Natural killer cell (primary cell): ENCODE measurements around the gene RGS8. TPM values are rescaled to one million over a fixed set of nuclear protein-coding genes. Genes with fewer than 3 reads are reported as not detected.

Experiments used
- ATAC-seq, 3 donors: fragments of 150-1000 bp in 2 of 3; fragments of 200-7000 bp in 1 of 3; cut with Tn5 transposase; 1 replicate in 1 of 3; 2 replicates in 2 of 3; pipeline ENCODE4 v1.10.0; 2021; ENCODE audit warnings: mild to moderate bottlenecking in 2 of 3, moderate library complexity in 2 of 3
- DNase-seq, 2 donors: peaks; one replicate each; pipeline versions ENCODE4 v3.0.0 to v3.0.0-alpha.2; 2013 to 2021; ENCODE audit warnings: mixed read lengths in 1 of 2
- H3K27ac ChIP-seq: one replicate; pipeline ENCODE4 v1.5.1; 2013; ENCODE audit warnings: mild to moderate bottlenecking, low read length
- H3K27me3 ChIP-seq: one replicate; pipeline ENCODE4 v1.6.1; 2013; ENCODE audit warnings: low read length; ENCODE audit not compliant: control insufficient read depth, insufficient read depth
- H3K36me3 ChIP-seq: one replicate; pipeline ENCODE4 v1.6.1; 2013; ENCODE audit warnings: low read length; ENCODE audit not compliant: control insufficient read depth, insufficient read depth
- H3K4me1 ChIP-seq: one replicate; pipeline ENCODE4 v1.6.1; 2013; ENCODE audit warnings: low read length; ENCODE audit not compliant: control insufficient read depth, insufficient read depth
- H3K4me3 ChIP-seq: one replicate; pipeline ENCODE4 v1.5.1; 2013; ENCODE audit warnings: low read length
- H3K9me3 ChIP-seq: one replicate; pipeline ENCODE4 v1.6.1; 2013; ENCODE audit warnings: low read length; ENCODE audit not compliant: control insufficient read depth, insufficient read depth
- H3K27ac Mint-ChIP-seq, 2 donors: one replicate each; pipeline ENCODE4 v1.8.0; 2022; ENCODE audit warnings: mild to moderate bottlenecking in 2 of 2, mixed read lengths in 2 of 2, moderate library complexity in 1 of 2
- H3K27me3 Mint-ChIP-seq, 2 donors: one replicate each; pipeline ENCODE4 v1.8.0; 2022; ENCODE audit warnings: low read depth in 2 of 2, mixed read lengths in 2 of 2
- H3K36me3 Mint-ChIP-seq: one replicate; pipeline ENCODE4 v1.8.0; 2022; ENCODE audit warnings: mixed read lengths
- H3K4me1 Mint-ChIP-seq, 2 donors: one replicate each; pipeline ENCODE4 v1.8.0; 2022; ENCODE audit warnings: mixed read lengths in 2 of 2
- H3K4me3 Mint-ChIP-seq: one replicate; pipeline ENCODE4 v1.8.0; 2022; ENCODE audit warnings: mild to moderate bottlenecking, moderate library complexity, mixed read lengths
- H3K9me3 Mint-ChIP-seq, 2 donors: one replicate each; pipeline ENCODE4 v1.8.0; 2022; ENCODE audit warnings: mixed read lengths in 2 of 2
- WGBS: methylation state at CpG from one replicate; pipeline ENCODE4 v1.1.7; 2013; ENCODE audit warnings: missing lambda C conversion rate; ENCODE audit not compliant: insufficient coverage; 5-methylcytosine and 5-hydroxymethylcytosine counted together
- intact Hi-C: fragments of 100-400 bp; cut with micrococcal nuclease; formaldehyde crosslinking; loops from one replicate; pipeline ENCODE4 v1.14.2; 2022
- total RNA-seq, 4 donors: library from RNA; stranded (reverse); fragments of 120-200 nt in 1 of 4; gene quantifications; one replicate each; pipeline versions ENCODE4 v1.2.3 to v1.2.4, GENCODE V29; 2013 to 2022
- TF ChIP-seq, protein P1 (sequence below): fragments of 200-600 bp; IDR thresholded peaks from one replicate; pipeline ENCODE4 v1.8.0; 2022; ENCODE audit warnings: antibody characterized with exemption

Gene RGS8
- total RNA-seq, 3 donors from 2014 or later (not counting 1 experiment from before 2014, with no cell fraction given), result not detected

DNA sequence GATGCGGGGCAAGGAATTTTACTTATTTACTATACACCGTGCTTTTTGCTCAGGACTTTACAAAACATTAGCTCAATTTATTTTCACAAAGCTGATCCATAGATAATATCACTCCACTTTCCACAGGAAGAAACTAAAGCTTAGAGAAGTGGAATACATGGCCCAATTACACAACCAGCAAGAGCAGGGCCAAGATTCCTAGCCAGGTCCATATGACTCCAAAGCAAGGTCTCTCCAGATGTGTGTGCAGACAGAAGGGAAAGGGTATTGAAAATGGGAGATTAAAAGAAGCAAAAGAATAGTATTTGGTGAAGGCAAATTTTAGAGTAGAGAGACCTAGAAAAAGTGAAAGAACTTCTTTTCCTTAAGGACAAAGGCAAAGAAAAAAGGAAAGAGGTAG lies 30.4 kb downstream of the RGS8 start:
- DNase-seq, result no peak
- Mint-ChIP-seq H3K4me1 (no peaks in the 10 kb centered on the region), H3K27ac (no peak overlapping the region), H3K27me3 (peaks cover 3 to 9% of the 10 kb centered on the region in 2 donors), H3K36me3 (no peaks in the 10 kb centered on the region), H3K9me3 (no peaks in the 10 kb centered on the region), H3K4me3 (no peak overlapping the region)
- no peak for ATAC-seq
- WGBS, result no CpG with 5 or more reads among the region's 2 CpGs
- no peak overlapping the region for H3K27ac ChIP-seq
- intact Hi-C loops, result no loop called here
- H3K4me1 ChIP-seq, result no peaks in the 10 kb centered on the region
- no peak overlapping the region for H3K4me3 ChIP-seq
- H3K36me3 ChIP-seq, result no peaks in the 10 kb centered on the region
- TF ChIP-seq, protein P1, sequence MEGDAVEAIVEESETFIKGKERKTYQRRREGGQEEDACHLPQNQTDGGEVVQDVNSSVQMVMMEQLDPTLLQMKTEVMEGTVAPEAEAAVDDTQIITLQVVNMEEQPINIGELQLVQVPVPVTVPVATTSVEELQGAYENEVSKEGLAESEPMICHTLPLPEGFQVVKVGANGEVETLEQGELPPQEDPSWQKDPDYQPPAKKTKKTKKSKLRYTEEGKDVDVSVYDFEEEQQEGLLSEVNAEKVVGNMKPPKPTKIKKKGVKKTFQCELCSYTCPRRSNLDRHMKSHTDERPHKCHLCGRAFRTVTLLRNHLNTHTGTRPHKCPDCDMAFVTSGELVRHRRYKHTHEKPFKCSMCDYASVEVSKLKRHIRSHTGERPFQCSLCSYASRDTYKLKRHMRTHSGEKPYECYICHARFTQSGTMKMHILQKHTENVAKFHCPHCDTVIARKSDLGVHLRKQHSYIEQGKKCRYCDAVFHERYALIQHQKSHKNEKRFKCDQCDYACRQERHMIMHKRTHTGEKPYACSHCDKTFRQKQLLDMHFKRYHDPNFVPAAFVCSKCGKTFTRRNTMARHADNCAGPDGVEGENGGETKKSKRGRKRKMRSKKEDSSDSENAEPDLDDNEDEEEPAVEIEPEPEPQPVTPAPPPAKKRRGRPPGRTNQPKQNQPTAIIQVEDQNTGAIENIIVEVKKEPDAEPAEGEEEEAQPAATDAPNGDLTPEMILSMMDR, result no peak
- H3K9me3 ChIP-seq, result no peaks in the 10 kb centered on the region
- no peaks in the 10 kb centered on the region for H3K27me3 ChIP-seq

DNA sequence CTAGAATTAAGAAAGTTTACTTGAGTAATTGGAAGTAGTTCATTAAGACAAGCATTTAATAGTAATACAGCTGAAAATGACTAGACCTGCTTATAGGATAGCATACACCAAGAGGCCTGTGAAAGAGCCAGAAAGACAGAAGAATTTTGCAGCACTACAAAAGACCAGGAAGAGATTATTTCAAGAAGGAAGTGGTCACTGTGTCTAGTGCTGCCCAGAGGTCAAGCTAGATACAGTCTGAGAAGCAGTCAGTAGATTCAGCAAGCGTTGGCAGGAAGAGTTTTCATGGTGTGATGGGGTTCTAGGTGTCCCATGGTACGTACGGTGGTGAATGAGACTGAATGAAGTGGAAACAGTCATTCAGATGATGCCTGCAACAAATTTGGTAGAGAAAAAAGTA lies 31.5 kb downstream of the RGS8 start:
- DNase-seq (no peak), ATAC-seq (no peak)
- Histone ChIP-seq H3K4me3 (no peak overlapping the region), H3K36me3 (no peaks in the 10 kb centered on the region), H3K9me3 (no peaks in the 10 kb centered on the region), H3K27ac (no peak overlapping the region), H3K4me1 (no peaks in the 10 kb centered on the region), H3K27me3 (no peaks in the 10 kb centered on the region)
- H3K27ac Mint-ChIP-seq, result no peak overlapping the region
- TF ChIP-seq, protein P1, result no peak
- H3K4me1 Mint-ChIP-seq, result no peaks in the 10 kb centered on the region
- 68% methylated on average over 3 of the region's 3 CpGs for WGBS
- intact Hi-C loops, result no loop called here
- H3K9me3 Mint-ChIP-seq, result no peaks in the 10 kb centered on the region
- H3K4me3 Mint-ChIP-seq, result no peak overlapping the region
- no peaks in the 10 kb centered on the region for H3K36me3 Mint-ChIP-seq
- peaks cover 5 to 7% of the 10 kb centered on the region in 2 donors for H3K27me3 Mint-ChIP-seq

DNA sequence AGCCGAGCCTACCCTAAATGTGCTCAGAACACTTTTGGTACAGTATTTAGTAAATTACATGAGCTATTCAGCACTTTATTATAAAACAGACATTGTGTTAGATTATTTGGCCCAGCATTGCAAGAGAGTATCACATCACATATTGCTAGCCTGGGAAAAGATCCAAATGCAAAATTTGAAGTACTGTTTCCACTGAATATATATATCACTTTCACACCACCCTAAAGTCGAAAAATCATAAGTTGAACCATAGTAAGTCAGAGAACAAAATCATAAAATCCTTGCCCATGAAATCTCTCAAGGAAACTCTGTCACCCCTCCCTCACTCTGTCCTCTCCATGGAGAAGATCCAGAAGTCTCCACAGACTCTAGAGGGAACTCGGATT lies 33.1 kb downstream of the RGS8 start:
- Mint-ChIP-seq H3K9me3 (no peaks in the 10 kb centered on the region), H3K27ac (no peak overlapping the region), H3K4me3 (no peak overlapping the region), H3K27me3 (peaks cover 4 to 7% of the 10 kb centered on the region in 2 donors), H3K36me3 (no peaks in the 10 kb centered on the region), H3K4me1 (no peaks in the 10 kb centered on the region)
- no peaks in the 10 kb centered on the region for H3K36me3 ChIP-seq
- no peaks in the 10 kb centered on the region for H3K27me3 ChIP-seq
- no peak overlapping the region for H3K27ac ChIP-seq
- no peaks in the 10 kb centered on the region for H3K4me1 ChIP-seq
- no peaks in the 10 kb centered on the region for H3K9me3 ChIP-seq
- WGBS, result 82% methylated on average over 3 of the region's 3 CpGs
- DNase-seq (no peak), ATAC-seq (no peak)
- H3K4me3 ChIP-seq, result no peak overlapping the region
- TF ChIP-seq, protein P1, result no peak
- intact Hi-C loops, result no loop called here

DNA sequence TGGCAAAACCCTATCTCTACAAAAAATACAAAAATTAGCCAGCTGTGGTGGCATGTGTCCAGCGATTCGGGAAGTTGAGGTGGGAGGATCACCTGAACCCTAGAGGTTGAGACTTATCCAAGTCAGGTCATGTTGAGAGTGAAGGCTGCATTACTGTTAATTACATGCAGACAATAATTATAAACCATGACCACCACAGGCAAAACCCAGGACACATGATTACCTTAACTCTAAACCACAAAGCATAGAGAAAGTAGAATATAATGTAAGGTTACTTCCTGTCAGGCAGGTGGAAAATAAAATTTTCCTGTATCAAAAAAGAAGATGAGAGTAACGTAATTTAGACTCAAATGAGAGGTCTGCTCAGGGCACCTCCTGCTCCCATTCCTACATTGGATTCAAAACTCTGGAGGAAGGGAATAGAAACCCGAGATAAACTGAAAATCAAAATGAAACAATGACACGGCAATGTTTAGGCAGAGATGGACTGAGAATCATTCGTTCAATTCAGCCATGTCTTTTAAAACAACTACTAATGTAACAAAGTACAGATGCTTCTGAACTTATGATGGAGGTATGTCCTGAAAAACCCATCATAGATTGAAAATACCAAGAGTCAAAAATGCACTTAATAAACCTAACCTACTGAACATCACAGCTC lies 33.6 kb downstream of the RGS8 start:
- Mint-ChIP-seq H3K9me3 (no peaks in the 10 kb centered on the region), H3K4me1 (no peaks in the 10 kb centered on the region), H3K27ac (no peak overlapping the region)

More for the DNA sequence above, 33.6 kb downstream of the RGS8 start:
- Histone ChIP-seq H3K27me3 (no peaks in the 10 kb centered on the region), H3K36me3 (no peaks in the 10 kb centered on the region), H3K4me1 (no peaks in the 10 kb centered on the region), H3K9me3 (no peaks in the 10 kb centered on the region), H3K4me3 (no peak overlapping the region), H3K27ac (no peak overlapping the region)
- TF ChIP-seq, protein P1, result no peak
- intact Hi-C loops, result no loop called here
- no peak overlapping the region for H3K4me3 Mint-ChIP-seq
- WGBS, result 70% methylated on average over 3 of the region's 6 CpGs
- ATAC-seq, result no peak
- H3K27me3 Mint-ChIP-seq, result peaks cover 7 to 9% of the 10 kb centered on the region in 2 donors
- no peak for DNase-seq
- no peaks in the 10 kb centered on the region for H3K36me3 Mint-ChIP-seq
